ENCODE data around the gene ATP8A2. TPM values are rescaled to one million over a fixed set of nuclear protein-coding genes. Genes with fewer than 3 reads are reported as not detected.

ATP8A2 gene
- total RNA-seq, 1 experiment from 2014 or later: 5.2 TPM

DNA sequence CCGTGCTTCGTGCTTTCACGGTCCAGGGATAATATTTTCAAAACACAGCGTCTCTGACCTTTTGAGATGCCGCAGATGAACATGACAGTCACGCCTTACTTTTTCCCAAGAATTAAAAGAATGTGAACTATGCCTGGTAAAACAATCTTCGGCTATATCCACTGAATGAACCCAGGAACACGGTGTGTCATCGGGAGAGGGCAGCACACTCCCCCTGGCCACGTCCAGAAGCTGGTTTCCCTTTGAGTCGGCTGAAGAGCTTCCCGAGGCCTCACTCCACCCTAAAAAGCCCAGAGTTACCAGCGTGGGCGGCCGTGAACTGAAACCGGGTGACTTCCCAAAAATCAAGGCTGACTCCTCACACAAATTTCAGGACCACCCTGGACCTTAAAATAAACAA, 702.9 kb downstream of the ATP8A2 start (continued):
- TF ChIP-seq, protein P1, sequence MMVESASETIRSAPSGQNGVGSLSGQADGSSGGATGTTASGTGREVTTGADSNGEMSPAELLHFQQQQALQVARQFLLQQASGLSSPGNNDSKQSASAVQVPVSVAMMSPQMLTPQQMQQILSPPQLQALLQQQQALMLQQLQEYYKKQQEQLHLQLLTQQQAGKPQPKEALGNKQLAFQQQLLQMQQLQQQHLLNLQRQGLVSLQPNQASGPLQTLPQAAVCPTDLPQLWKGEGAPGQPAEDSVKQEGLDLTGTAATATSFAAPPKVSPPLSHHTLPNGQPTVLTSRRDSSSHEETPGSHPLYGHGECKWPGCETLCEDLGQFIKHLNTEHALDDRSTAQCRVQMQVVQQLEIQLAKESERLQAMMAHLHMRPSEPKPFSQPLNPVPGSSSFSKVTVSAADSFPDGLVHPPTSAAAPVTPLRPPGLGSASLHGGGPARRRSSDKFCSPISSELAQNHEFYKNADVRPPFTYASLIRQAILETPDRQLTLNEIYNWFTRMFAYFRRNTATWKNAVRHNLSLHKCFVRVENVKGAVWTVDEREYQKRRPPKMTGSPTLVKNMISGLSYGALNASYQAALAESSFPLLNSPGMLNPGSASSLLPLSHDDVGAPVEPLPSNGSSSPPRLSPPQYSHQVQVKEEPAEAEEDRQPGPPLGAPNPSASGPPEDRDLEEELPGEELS (CRISPR knock-in tag; IDR thresholded peaks at IDR 0.05): no peak
- TF ChIP-seq KAT7 (CRISPR knock-in tag; IDR thresholded peaks at IDR 0.05; ENCODE audit: borderline replicate concordance): no peak

Other genes starting within 250 kb of the ATP8A2 start
- gene AMER2, start 199.7 kb upstream of the ATP8A2 start, total RNA-seq (2021): 0.18 to 0.48 TPM (median 0.27 TPM) in 3 replicates
- gene MTMR6, start 84.5 kb upstream of the ATP8A2 start, total RNA-seq (2021): 7.0 to 8.6 TPM (median 7.6 TPM) in 3 replicates
- gene NUP58, start 70.3 kb upstream of the ATP8A2 start, total RNA-seq (2021): 59.0 to 63.4 TPM (median 60.3 TPM) in 3 replicates

All from WTC11 (cell line).